Suprapubic skin (tissue), 4 donors: ENCODE results near the gene BECN2. TPM values are rescaled to one million over a fixed set of nuclear protein-coding genes. Genes with fewer than 3 reads are reported as not detected.
"Not testable (repeated sequence)": the region's sequence is repeated elsewhere in the genome, so short reads cannot be mapped to it uniquely, and the experiment has no call there.

Source experiments
- DNase-seq, 2 donors: peaks; one replicate each; pipeline ENCODE4 v3.0.0-alpha.2; 2019; ENCODE audit warnings: low spot score in 2 of 2
- H3K27ac ChIP-seq: fragments of 200-600 bp; sonication (generic); one replicate; pipeline ENCODE4 v1.5.1; 2019
- H3K27me3 ChIP-seq: fragments of 200-600 bp; sonication (generic); one replicate; pipeline ENCODE4 v1.5.1; 2019
- H3K36me3 ChIP-seq: fragments of 200-600 bp; sonication (generic); one replicate; pipeline ENCODE4 v1.5.1; 2019
- H3K4me1 ChIP-seq: fragments of 200-600 bp; sonication (generic); one replicate; pipeline ENCODE4 v1.5.1; 2019
- H3K4me3 ChIP-seq: fragments of 200-600 bp; sonication (generic); one replicate; pipeline ENCODE4 v1.5.1; 2019; ENCODE audit warnings: mild to moderate bottlenecking
- H3K9me3 ChIP-seq: fragments of 200-600 bp; sonication (generic); one replicate; pipeline ENCODE4 v1.5.1; 2019
- CTCF ChIP-seq, 2 donors: fragments of 200-600 bp in 1 of 2; fragments of 450-650 bp in 1 of 2; sonication (generic) in 1 of 2; IDR thresholded peaks; one replicate each; pipeline ENCODE4 v1.5.1; 2016 to 2019; ENCODE audit warnings: antibody characterized with exemption in 2 of 2, mild to moderate bottlenecking in 1 of 2, moderate library complexity in 1 of 2
- EP300 ChIP-seq: sonication (generic); formaldehyde crosslinking; IDR thresholded peaks from one replicate; pipeline ENCODE4 v1.6.1; 2017; ENCODE audit warnings: antibody characterized with exemption
- POLR2A ChIP-seq, 2 donors: fragments of 450-650 bp; IDR thresholded peaks; one replicate each; pipeline ENCODE4 v1.6.1; 2017; ENCODE audit warnings: antibody characterized with exemption in 2 of 2, mild to moderate bottlenecking in 2 of 2, moderate library complexity in 2 of 2
- POLR2AphosphoS5 ChIP-seq, 3 donors: sonication (generic); formaldehyde crosslinking; IDR thresholded peaks; one replicate each; pipeline ENCODE4 v1.6.1; 2017; ENCODE audit warnings: antibody characterized with exemption in 3 of 3
- WGBS: methylation state at CpG from one replicate; pipeline ENCODE4 v1.1.5; 2018; 5-methylcytosine and 5-hydroxymethylcytosine counted together
- total RNA-seq, 4 donors: library from RNA; depleted of rRNA; stranded (reverse); fragments of >200 nt; gene quantifications; one replicate each; pipeline ENCODE4 v1.1.0, GENCODE V29; 2016

The BECN2 gene
- total RNA-seq, 4 donors from 2014 or later: not detected

GRCh38 chr1:241979071-241979470, 21.5 kb downstream of the BECN2 start:
- Histone ChIP-seq H3K9me3 (no peaks in the 10 kb centered on the region), H3K4me1 (no peaks in the 10 kb centered on the region), H3K4me3 (no peak overlapping the region), H3K36me3 (no peaks in the 10 kb centered on the region), H3K27ac (no peak overlapping the region), H3K27me3 (no peaks in the 10 kb centered on the region)
- DNase-seq: no peak
- TF ChIP-seq CTCF (IDR thresholded peaks at IDR 0.05) (no peak), EP300 (no peak), POLR2AphosphoS5 (IDR thresholded peaks at IDR 0.05) (no peak), POLR2A (IDR thresholded peaks at IDR 0.05) (no peak)
- WGBS: 88% methylated on average over 11 of the region's 18 CpGs

- no peak for DNase-seq
- Histone ChIP-seq H3K36me3 (no peaks in the 10 kb centered on the region), H3K4me3 (no peak overlapping the region), H3K27ac (no peak overlapping the region), H3K9me3 (no peaks in the 10 kb centered on the region), H3K27me3 (no peaks in the 10 kb centered on the region), H3K4me1 (no peaks in the 10 kb centered on the region)
- no peak for TF ChIP-seq CTCF (IDR thresholded peaks at IDR 0.05)
- WGBS: 85% methylated on average over 1 of the region's 1 CpG
Observed at GRCh38 chr1:241979926-241980325, 22.4 kb downstream of the BECN2 start.

- no peak for DNase-seq
- Histone ChIP-seq H3K9me3 (no peaks in the 10 kb centered on the region), H3K4me3 (no peak overlapping the region), H3K27me3 (no peaks in the 10 kb centered on the region), H3K36me3 (no peaks in the 10 kb centered on the region), H3K27ac (no peak overlapping the region), H3K4me1 (no peaks in the 10 kb centered on the region)
- TF ChIP-seq CTCF (IDR thresholded peaks at IDR 0.05) (peak in 1 of 2 donors; percentile 23), EP300 (no peak)
- 79% methylated on average over 10 of the region's 10 CpGs for WGBS
Observed at GRCh38 chr1:241985787-241986186, 28.2 kb downstream of the BECN2 start.

GRCh38 chr1:241988389-241988930, 30.9 kb downstream of the BECN2 start:
- H3K9me3 ChIP-seq, H3K4me3 ChIP-seq, H3K36me3 ChIP-seq, DNase-seq, H3K27ac ChIP-seq, H3K4me1 ChIP-seq, H3K27me3 ChIP-seq: not testable (repeated sequence)
- 68% methylated on average over 10 of the region's 10 CpGs for WGBS

- Histone ChIP-seq H3K27ac (no peak overlapping the region), H3K36me3 (no peaks in the 10 kb centered on the region)
- 65% methylated on average over 10 of the region's 10 CpGs for WGBS
Observed at GRCh38 chr1:241990040-241990439, 32.5 kb downstream of the BECN2 start.

More at GRCh38 chr1:241990040-241990439, 32.5 kb downstream of the BECN2 start:
- peak; percentile 88 to 91 for DNase-seq
- no peaks in the 10 kb centered on the region for H3K27me3 ChIP-seq
- H3K4me3 ChIP-seq: no peak overlapping the region
- no peak for TF ChIP-seq EP300
- TF ChIP-seq POLR2AphosphoS5 (IDR thresholded peaks at IDR 0.05): no peak
- no peak for TF ChIP-seq POLR2A (IDR thresholded peaks at IDR 0.05)
- no peak for TF ChIP-seq CTCF (IDR thresholded peaks at IDR 0.05)
- H3K4me1 ChIP-seq: no peaks in the 10 kb centered on the region
- H3K9me3 ChIP-seq: no peaks in the 10 kb centered on the region
